ENCODE measurements around the gene LYST.

Gene LYST

GRCh38 chr1:235742914-235743599 lies 123.6 kb downstream of the LYST start:
- no peak for TF ChIP-seq CTCF (IDR thresholded peaks at IDR 0.05; ENCODE audit: low read depth, low read length, missing control alignments)
- H3K4me3 ChIP-seq (ENCODE audit: low read depth, low read length), result no peak overlapping the region
- no peak for DNase-seq (ENCODE audit: low read depth)

- H3K4me3 ChIP-seq (ENCODE audit: low read depth, low read length), result no peak overlapping the region
- TF ChIP-seq CTCF (IDR thresholded peaks at IDR 0.05; ENCODE audit: low read depth, low read length, missing control alignments), result no peak
- DNase-seq (ENCODE audit: low read depth), result no peak
Measured at GRCh38 chr1:235741294-235741693, 125.4 kb downstream of the LYST start.

GRCh38 chr1:235739631-235740030 lies 127.1 kb downstream of the LYST start:
- no peak for DNase-seq (ENCODE audit: low read depth)
- TF ChIP-seq CTCF (IDR thresholded peaks at IDR 0.05; ENCODE audit: low read depth, low read length, missing control alignments), result no peak
- H3K4me3 ChIP-seq (ENCODE audit: low read depth, low read length), result no peak overlapping the region

- H3K4me3 ChIP-seq (ENCODE audit: low read depth, low read length), result no peak overlapping the region
- TF ChIP-seq CTCF (IDR thresholded peaks at IDR 0.05; ENCODE audit: low read depth, low read length, missing control alignments), result no peak
- no peak for DNase-seq (ENCODE audit: low read depth)
Measured at GRCh38 chr1:235739124-235739523, 127.6 kb downstream of the LYST start.

- H3K4me3 ChIP-seq (ENCODE audit: low read depth, low read length), result no peak overlapping the region
- TF ChIP-seq CTCF (IDR thresholded peaks at IDR 0.05; ENCODE audit: low read depth, low read length, missing control alignments), result no peak
- no peak for DNase-seq (ENCODE audit: low read depth)
Measured at GRCh38 chr1:235737751-235738150, 129.0 kb downstream of the LYST start.

- H3K4me3 ChIP-seq (ENCODE audit: low read depth, low read length), result no peak overlapping the region
- TF ChIP-seq CTCF (IDR thresholded peaks at IDR 0.05; ENCODE audit: low read depth, low read length, missing control alignments), result no peak
- DNase-seq (ENCODE audit: low read depth), result no peak
Measured at GRCh38 chr1:235736263-235736662, 130.4 kb downstream of the LYST start.

GRCh38 chr1:235735621-235736020 lies 131.1 kb downstream of the LYST start:
- H3K4me3 ChIP-seq (ENCODE audit: low read depth, low read length), result no peak overlapping the region
- DNase-seq (ENCODE audit: low read depth), result no peak
- TF ChIP-seq CTCF (IDR thresholded peaks at IDR 0.05; ENCODE audit: low read depth, low read length, missing control alignments), result no peak
